Measurements from ENCODE around the gene AGR2.

The AGR2 gene

GRCh38 chr7:16846601-16847165 lies 41.9 kb upstream of the AGR2 start:
- TF ChIP-seq CTCF (IDR thresholded peaks at IDR 0.05; ENCODE audit: control extremely low read depth, extremely low read depth, low read depth, missing control alignments): no peak
- ChIA-PET POLR2A (no interaction called here), CTCF (interaction anchor here (1.1 to 2.7 kb wide), 2 partner anchors 8 to 16 kb away, joined by 3 to 7 read pairs; no protein-coding TSS in a partner anchor)
- no peak for DNase-seq (ENCODE audit: extremely low spot score)

DNA sequence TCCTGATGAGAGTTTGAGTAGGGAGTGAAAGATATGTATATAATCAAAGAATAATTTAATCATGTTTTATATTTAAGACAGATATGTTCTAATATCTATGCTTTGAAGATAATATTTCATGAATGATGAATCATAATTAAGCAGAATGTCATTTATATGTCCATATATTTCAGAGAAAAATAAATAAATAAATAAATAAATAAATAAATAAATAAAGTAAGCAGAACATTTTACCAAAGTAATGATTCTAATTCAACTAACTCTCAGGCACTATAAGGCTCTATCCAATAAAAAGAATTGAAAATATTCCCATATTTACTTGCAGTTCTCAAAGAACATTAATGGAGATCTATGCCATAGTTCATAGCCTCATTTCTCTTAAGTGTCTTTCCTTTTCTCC lies 40.9 kb upstream of the AGR2 start:
- DNase-seq (ENCODE audit: extremely low spot score): no peak
- ChIA-PET POLR2A (no interaction called here), CTCF (no interaction called here)
- no peak for TF ChIP-seq CTCF (IDR thresholded peaks at IDR 0.05; ENCODE audit: control extremely low read depth, extremely low read depth, low read depth, missing control alignments)

DNA sequence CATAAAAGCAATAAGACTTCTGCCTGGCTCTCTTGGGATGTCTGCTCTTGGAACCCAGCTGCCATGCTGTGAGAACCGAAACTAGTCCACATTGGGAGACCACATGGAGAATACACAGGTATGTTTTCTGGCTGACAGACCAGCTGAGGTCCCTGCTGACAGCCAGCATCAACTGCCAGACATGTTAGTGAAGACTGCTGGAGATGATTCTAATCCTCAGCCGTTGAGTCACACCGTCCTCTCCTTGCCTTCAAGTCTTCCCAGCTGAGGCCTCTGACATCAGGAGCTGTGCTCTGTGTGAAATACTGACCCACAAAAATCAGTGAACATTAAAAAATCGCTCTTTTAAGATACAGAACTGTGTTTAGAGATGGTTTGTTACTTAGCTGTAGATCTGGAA lies 36.9 kb upstream of the AGR2 start:
- ChIA-PET CTCF (interaction anchor here (1.2 kb wide), 1 partner anchor 11 kb away, joined by 6 read pairs; no protein-coding TSS in a partner anchor), POLR2A (no interaction called here)
- DNase-seq (ENCODE audit: extremely low spot score): no peak
- no peak for TF ChIP-seq CTCF (IDR thresholded peaks at IDR 0.05; ENCODE audit: control extremely low read depth, extremely low read depth, low read depth, missing control alignments)

GRCh38 chr7:16840094-16840493 lies 35.3 kb upstream of the AGR2 start:
- DNase-seq (ENCODE audit: extremely low spot score): no peak
- CTCF ChIA-PET: interaction anchor here (1.0 kb wide), 2 partner anchors 12 to 70 kb away, joined by 3 to 4 read pairs; no protein-coding TSS in a partner anchor
- TF ChIP-seq CTCF (IDR thresholded peaks at IDR 0.05; ENCODE audit: control extremely low read depth, extremely low read depth, low read depth, missing control alignments): no peak
- POLR2A ChIA-PET: no interaction called here

- TF ChIP-seq CTCF (IDR thresholded peaks at IDR 0.05; ENCODE audit: control extremely low read depth, extremely low read depth, low read depth, missing control alignments): no peak
- POLR2A ChIA-PET: no interaction called here
- DNase-seq (ENCODE audit: extremely low spot score): no peak
Measured at GRCh38 chr7:16839646-16840045, 34.8 kb upstream of the AGR2 start.

DNA sequence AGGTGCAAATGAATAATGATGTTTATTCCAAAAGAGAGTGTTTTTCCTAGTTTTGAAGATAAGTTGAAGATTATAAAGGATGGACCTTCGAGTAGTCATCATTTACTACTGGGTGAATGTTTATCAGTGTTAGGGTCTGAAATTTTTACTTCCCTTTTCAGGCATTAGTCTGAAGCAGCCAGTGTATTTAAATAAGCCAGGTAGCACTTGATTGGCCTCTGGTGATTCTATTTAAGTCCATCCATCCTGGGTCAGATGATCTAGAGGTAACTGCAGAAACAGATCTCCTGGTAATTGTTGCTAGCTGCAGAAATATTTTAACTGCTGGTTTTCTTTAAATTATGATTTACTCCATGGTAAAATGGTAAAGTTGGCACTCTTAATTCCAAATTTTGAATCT lies 34.1 kb upstream of the AGR2 start:
- no peak for DNase-seq (ENCODE audit: extremely low spot score)
- CTCF ChIA-PET: interaction anchor here (0.9 to 2.1 kb wide), 5 partner anchors 9 to 71 kb away, joined by 3 to 7 read pairs (median 4); no protein-coding TSS in a partner anchor
- POLR2A ChIA-PET: no interaction called here
- TF ChIP-seq CTCF (IDR thresholded peaks at IDR 0.05; ENCODE audit: control extremely low read depth, extremely low read depth, low read depth, missing control alignments): no peak

More at GRCh38 chr7:16839646-16840045, 34.8 kb upstream of the AGR2 start:
- CTCF ChIA-PET: interaction anchor here (0.9 to 2.1 kb wide), 5 partner anchors 8 to 70 kb away, joined by 3 to 7 read pairs (median 4); no protein-coding TSS in a partner anchor
